ENCODE data around the gene ALX4. TPM values are rescaled to one million over a fixed set of nuclear protein-coding genes. Genes with fewer than 3 reads are reported as not detected.

ALX4 gene
- total RNA-seq, 4 donors from 2014 or later, result 0.21 to 1.1 (median 0.34) TPM; not detected in 1

DNA sequence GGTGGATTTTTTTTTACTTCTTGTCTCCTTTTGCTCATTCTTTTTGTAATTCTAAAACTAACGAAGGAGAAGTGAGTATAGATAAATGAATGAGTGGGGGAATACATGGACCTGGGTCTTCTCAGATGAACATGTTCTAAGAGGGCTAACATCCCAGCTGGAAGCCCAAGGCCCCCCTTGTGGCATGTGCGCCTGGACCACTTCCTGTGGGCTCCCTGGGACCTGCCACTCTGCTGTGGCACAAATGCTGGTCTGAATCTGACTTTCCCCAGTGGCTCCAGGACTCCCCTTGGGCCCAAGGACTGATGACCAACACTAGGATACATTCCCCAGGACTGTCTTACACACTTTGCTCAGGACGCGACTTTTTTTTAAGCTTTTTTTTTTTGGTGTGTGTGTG, 32.7 kb upstream of the ALX4 start:
- DNase-seq (ENCODE audit: low spot score in 2 of 2), result no peak
- TF ChIP-seq, protein P1, sequence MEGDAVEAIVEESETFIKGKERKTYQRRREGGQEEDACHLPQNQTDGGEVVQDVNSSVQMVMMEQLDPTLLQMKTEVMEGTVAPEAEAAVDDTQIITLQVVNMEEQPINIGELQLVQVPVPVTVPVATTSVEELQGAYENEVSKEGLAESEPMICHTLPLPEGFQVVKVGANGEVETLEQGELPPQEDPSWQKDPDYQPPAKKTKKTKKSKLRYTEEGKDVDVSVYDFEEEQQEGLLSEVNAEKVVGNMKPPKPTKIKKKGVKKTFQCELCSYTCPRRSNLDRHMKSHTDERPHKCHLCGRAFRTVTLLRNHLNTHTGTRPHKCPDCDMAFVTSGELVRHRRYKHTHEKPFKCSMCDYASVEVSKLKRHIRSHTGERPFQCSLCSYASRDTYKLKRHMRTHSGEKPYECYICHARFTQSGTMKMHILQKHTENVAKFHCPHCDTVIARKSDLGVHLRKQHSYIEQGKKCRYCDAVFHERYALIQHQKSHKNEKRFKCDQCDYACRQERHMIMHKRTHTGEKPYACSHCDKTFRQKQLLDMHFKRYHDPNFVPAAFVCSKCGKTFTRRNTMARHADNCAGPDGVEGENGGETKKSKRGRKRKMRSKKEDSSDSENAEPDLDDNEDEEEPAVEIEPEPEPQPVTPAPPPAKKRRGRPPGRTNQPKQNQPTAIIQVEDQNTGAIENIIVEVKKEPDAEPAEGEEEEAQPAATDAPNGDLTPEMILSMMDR (IDR thresholded peaks at IDR 0.05), result no peak
- TF ChIP-seq EP300 (IDR thresholded peaks at IDR 0.05) (no peak), POLR2AphosphoS5 (IDR thresholded peaks at IDR 0.05) (no peak), POLR2A (IDR thresholded peaks at IDR 0.05) (no peak)
- WGBS, result 92% methylated on average over 4 of the region's 4 CpGs
- Histone ChIP-seq H3K36me3 (no peaks in the 10 kb centered on the region), H3K9me3 (no peaks in the 10 kb centered on the region), H3K27me3 (peaks cover 33% of the 10 kb centered on the region), H3K4me1 (no peaks in the 10 kb centered on the region), H3K27ac (no peak overlapping the region), H3K4me3 (no peak overlapping the region)

DNA sequence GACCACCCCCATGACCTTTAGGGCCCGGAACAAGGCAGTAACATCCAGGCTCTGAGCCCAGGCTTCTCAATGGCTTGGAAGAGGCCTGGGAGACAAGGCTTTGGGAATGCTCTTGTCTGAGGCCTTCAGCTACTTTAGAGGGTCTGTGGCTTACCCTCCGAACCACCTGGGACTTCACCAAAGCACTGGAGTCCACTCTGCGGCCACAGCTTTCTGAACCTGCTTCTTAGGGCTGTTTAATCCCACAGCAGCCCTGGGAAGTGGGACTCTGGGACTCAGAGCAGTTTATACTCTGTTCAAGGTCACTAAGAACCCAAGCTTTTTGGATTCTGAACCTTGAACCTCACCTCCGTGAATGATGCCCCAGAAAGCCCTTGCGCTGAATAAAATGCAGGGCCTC, 30.7 kb upstream of the ALX4 start:
- H3K27ac ChIP-seq, result no peak overlapping the region
- TF ChIP-seq, protein P1 (IDR thresholded peaks at IDR 0.05), result no peak
- TF ChIP-seq POLR2A (IDR thresholded peaks at IDR 0.05), result no peak
- TF ChIP-seq EP300 (IDR thresholded peaks at IDR 0.05), result no peak
- TF ChIP-seq POLR2AphosphoS5 (IDR thresholded peaks at IDR 0.05), result no peak
- no peak overlapping the region for H3K4me3 ChIP-seq
- WGBS, result 93% methylated on average over 2 of the region's 5 CpGs
- H3K4me1 ChIP-seq, result no peaks in the 10 kb centered on the region
- peaks cover 49% of the 10 kb centered on the region for H3K27me3 ChIP-seq
- no peaks in the 10 kb centered on the region for H3K9me3 ChIP-seq
- no peak for DNase-seq (ENCODE audit: low spot score in 2 of 2)
- H3K36me3 ChIP-seq, result no peaks in the 10 kb centered on the region

DNA sequence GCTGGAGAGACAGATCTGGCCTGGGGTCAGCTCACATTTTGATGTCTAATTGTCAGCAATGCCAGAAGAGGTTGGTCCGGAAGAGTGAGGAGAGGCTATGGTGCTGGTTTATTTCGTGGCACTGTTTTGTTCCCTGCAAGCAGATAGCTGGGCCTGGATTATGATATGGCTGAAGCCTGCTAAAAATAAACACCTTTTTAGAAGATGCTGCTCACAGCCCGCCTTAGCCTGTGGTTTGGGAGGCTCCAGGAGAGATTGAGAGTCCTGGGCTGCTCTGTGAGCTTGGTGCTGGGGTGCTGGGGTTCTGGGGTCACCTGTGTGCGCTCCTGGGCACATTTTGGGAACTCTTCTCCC, 29.6 kb upstream of the ALX4 start:
- Histone ChIP-seq H3K27me3 (peaks cover 59% of the 10 kb centered on the region), H3K4me1 (no peaks in the 10 kb centered on the region), H3K36me3 (no peaks in the 10 kb centered on the region), H3K9me3 (no peaks in the 10 kb centered on the region), H3K27ac (no peak overlapping the region), H3K4me3 (no peak overlapping the region)
- TF ChIP-seq POLR2A (IDR thresholded peaks at IDR 0.05), result no peak
- TF ChIP-seq EP300 (IDR thresholded peaks at IDR 0.05), result no peak
- TF ChIP-seq, protein P1 (IDR thresholded peaks at IDR 0.05), result no peak
- TF ChIP-seq POLR2AphosphoS5 (IDR thresholded peaks at IDR 0.05), result no peak
- 88% methylated on average over 4 of the region's 4 CpGs for WGBS
- no peak for DNase-seq (ENCODE audit: low spot score in 2 of 2)

DNA sequence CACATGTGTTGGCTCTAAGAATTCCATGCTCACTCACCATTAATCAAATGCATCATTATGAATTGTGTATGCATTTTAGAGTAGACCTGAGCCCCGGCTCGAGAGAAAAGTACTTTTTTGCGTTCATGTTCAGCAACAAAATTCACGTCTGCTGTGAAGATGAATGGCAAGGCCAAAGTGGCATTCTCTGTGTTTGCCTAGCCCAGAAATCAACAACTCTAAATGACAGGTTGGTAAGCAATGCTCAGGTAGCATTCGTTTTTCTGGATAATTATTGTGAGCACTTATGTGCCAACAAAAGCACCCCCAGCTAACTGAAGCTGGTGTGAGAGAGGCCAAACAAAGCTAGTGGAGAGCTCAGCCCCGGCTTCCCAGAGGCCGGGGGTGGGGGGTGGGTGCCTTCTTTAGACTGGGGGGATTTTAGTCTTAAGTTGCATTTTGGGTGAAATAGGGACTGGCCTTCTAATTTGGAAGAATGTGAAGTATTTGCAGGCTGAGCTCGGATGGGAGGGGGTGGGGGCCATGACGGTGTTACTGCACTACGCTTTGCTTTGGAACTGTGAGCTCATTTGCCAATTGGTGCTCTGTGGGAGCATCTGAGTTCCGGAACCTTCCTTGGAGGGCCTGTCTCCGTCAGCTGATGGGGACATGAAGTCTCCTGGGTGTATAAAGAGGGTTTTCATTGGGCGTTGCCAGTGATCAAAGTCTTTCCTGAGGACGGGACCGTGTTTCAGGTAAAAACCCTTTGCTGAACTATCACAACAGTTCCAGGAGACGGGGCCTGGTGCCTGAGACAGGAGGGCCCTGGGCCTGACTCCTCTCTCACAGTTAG, 29.0 kb upstream of the ALX4 start:
- TF ChIP-seq, protein P1 (IDR thresholded peaks at IDR 0.05), result no peak
- TF ChIP-seq POLR2AphosphoS5 (IDR thresholded peaks at IDR 0.05) (no peak), EP300 (IDR thresholded peaks at IDR 0.05) (no peak), POLR2A (IDR thresholded peaks at IDR 0.05) (no peak)
- H3K36me3 ChIP-seq, result no peaks in the 10 kb centered on the region
- H3K27ac ChIP-seq, result no peak overlapping the region
- H3K27me3 ChIP-seq, result peaks cover 65% of the 10 kb centered on the region
- no peak for DNase-seq (ENCODE audit: low spot score in 2 of 2)
- 79% methylated on average over 16 of the region's 16 CpGs for WGBS
- no peaks in the 10 kb centered on the region for H3K4me1 ChIP-seq
- no peak overlapping the region for H3K4me3 ChIP-seq
- no peaks in the 10 kb centered on the region for H3K9me3 ChIP-seq

DNA sequence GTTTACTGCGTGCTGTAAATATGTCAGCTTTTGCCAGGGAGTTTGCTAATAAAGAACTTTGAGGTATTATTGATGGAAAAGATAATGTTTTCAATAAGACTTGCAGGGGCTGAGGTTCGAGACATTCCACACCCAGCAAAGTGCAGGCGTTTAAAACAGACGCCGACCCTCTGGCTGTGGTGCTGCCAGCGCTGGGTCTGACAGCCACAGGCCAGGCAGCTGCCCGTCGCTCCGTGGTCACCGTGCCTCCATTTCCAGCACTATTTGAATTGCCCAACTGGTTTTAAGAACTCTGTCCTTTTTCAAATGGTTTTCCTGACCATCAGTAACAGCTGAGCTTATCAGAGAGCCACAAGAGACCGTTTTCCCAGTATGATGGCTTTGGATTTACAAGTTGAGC, 28.1 kb upstream of the ALX4 start:
- WGBS, result 44% methylated on average over 11 of the region's 11 CpGs
- TF ChIP-seq POLR2A (IDR thresholded peaks at IDR 0.05) (no peak), POLR2AphosphoS5 (IDR thresholded peaks at IDR 0.05) (no peak), EP300 (IDR thresholded peaks at IDR 0.05) (no peak)
- TF ChIP-seq, protein P1 (IDR thresholded peaks at IDR 0.05), result no peak
- H3K36me3 ChIP-seq, result no peaks in the 10 kb centered on the region

More for the DNA sequence above, 28.1 kb upstream of the ALX4 start:
- DNase-seq (ENCODE audit: low spot score in 2 of 2), result no peak
- Histone ChIP-seq H3K27me3 (peaks cover 73% of the 10 kb centered on the region), H3K4me1 (no peaks in the 10 kb centered on the region), H3K9me3 (no peaks in the 10 kb centered on the region), H3K4me3 (no peak overlapping the region), H3K27ac (no peak overlapping the region)

Data from suprapubic skin (tissue), 4 donors.